ENCODE data around the gene PLOD3. TPM values are rescaled to one million over a fixed set of nuclear protein-coding genes. Genes with fewer than 3 reads are reported as not detected.
A peak's percentile ranks its signal among the peaks of the same experiment; 100 is the strongest.

The PLOD3 gene
- total RNA-seq, 1 experiment from 2014 or later = 74.5 TPM

GRCh38 chr7:101237206-101238067 lies 20.1 kb upstream of the PLOD3 start, which contains the start of gene CLDN15:
Gene CLDN15, minus strand, starts transcription at chr7:101237802. Its CDS starts 221 bp downstream, at chr7:101237581.
- Histone ChIP-seq H4K8ac (replicated peaks; ENCODE audit: insufficient read length, low read depth, low read length) (no peak within 1 kb of the TSS), H3K56ac (ENCODE audit: insufficient read length, low read depth, low read length) (no peak within 1 kb of the TSS), H2AK5ac (ENCODE audit: insufficient read length, low read length) (no peak within 1 kb of the TSS), H2BK20ac (ENCODE audit: low read depth, low read length, poor library complexity, severe bottlenecking) (no peak within 1 kb of the TSS), H3K23ac (ENCODE audit: insufficient read length, low read depth, low read length) (no peak within 1 kb of the TSS), H4K91ac (ENCODE audit: insufficient read length, low read depth, low read length) (no peak within 1 kb of the TSS), H3K23me2 (ENCODE audit: insufficient read length, low read depth, low read length, poor library complexity, severe bottlenecking) (no peaks in the 10 kb centered on the region), H3K18ac (ENCODE audit: insufficient read length, low read depth, low read length) (no peak within 1 kb of the TSS), H3K27ac (ENCODE audit: insufficient read length, low read depth, low read length) (no peak within 1 kb of the TSS), H2BK120ac (ENCODE audit: low read depth, low read length, poor library complexity, severe bottlenecking) (no peak within 1 kb of the TSS), H3K79me2 (ENCODE audit: insufficient read depth, low read length) (no peaks in the 10 kb centered on the region), H3K4me2 (ENCODE audit: insufficient read depth, insufficient read length, low read length) (no peak within 1 kb of the TSS), H4K20me1 (ENCODE audit: control insufficient read depth, insufficient read depth, insufficient read length) (no peaks in the 10 kb centered on the region), H3K4me1 (ENCODE audit: insufficient read depth, low read length) (0 out of 2 replicates have a peak, but pooled peaks cover 3% of the 10 kb centered on the region), H3K9ac (ENCODE audit: extremely low read depth, insufficient read length, low read length) (no peak within 1 kb of the TSS), H2BK15ac (ENCODE audit: low read depth, low read length) (no peak within 1 kb of the TSS), H3K4ac (ENCODE audit: low read depth, low read length) (no peak within 1 kb of the TSS), H3K79me1 (ENCODE audit: insufficient read depth, low read depth, low read length, poor library complexity, severe bottlenecking) (no peaks in the 10 kb centered on the region), H2BK5ac (ENCODE audit: insufficient read length, low read length) (no peak within 1 kb of the TSS), H3K9me3 (ENCODE audit: control insufficient read depth, low read depth, low read length) (no peaks in the 10 kb centered on the region), H3K14ac (ENCODE audit: insufficient read depth, low read length) (no peak within 1 kb of the TSS), H2BK12ac (ENCODE audit: insufficient read length, low read depth, low read length) (no peak within 1 kb of the TSS), H2AFZ (ENCODE audit: low read length) (no peak within 1 kb of the TSS), H3T11ph (ENCODE audit: low read length) (no peak within 1 kb of the TSS), H3K27me3 (ENCODE audit: insufficient read depth, low read length) (no peaks in the 10 kb centered on the region), H4K5ac (ENCODE audit: insufficient read length, low read depth, low read length) (no peak within 1 kb of the TSS)
- no peaks in the 10 kb centered on the region for H3K9me3 Mint-ChIP-seq
- no peak for DNase-seq
- peaks cover 9 to 24% of the 10 kb centered on the region in 2 experiments for H3K4me1 Mint-ChIP-seq
- no CpG with 5 or more reads among the region's 31 CpGs for WGBS (ENCODE audit: extremely low coverage, insufficient read length, low lambda C conversion rate)
- peaks cover 3 to 23% (median 4%) of the 10 kb centered on the region in 3 experiments; a peak in 5 of 7 replicates for H3K36me3 Mint-ChIP-seq (ENCODE audit: insufficient read depth in 1 of 3, low read depth in 3 of 3)
- no peak within 1 kb of the TSS for H3K4me3 Mint-ChIP-seq
- no peak for TF ChIP-seq CTCF (conservative IDR thresholded peaks at IDR 0.05)
- no peaks in the 10 kb centered on the region for H3K27me3 Mint-ChIP-seq (ENCODE audit: low read depth)
- H3K27ac Mint-ChIP-seq = peak within 1 kb of the TSS in 2 of 3 experiments; percentile 46 to 48; a peak in 4 of 7 replicates

Measured in H9 (cell line).